GM15510 (cell line): ENCODE measurements around the gene RNF183.

ENCODE experiments used
- POLR2A ChIP-seq: IDR thresholded peaks from 3 replicates; pipeline ENCODE4 v1.6.1; 2011; ENCODE audit warnings: borderline replicate concordance; ENCODE audit not compliant: insufficient read length; ENCODE audit errors: extremely low read depth

The RNF183 gene

DNA sequence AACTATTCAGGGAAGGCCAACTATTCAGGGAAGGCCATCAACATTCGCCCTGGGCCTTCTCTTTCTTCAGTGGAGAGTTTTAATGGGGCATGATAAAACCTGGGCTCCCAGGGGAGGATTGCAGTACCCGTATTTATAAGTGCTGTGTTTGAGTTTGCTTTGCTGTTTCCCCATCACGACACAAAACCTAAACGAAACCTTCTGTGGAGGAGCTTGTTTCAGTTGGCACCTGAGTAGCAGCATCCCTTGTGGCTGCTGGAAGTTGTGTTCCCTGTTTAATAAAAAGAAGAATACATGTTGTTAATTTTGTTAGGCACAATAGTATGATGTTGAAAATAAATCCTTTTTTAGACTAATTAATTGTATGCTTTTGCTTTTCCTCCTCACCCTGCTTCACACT is 28.6 kb upstream of the RNF183 start:
- TF ChIP-seq POLR2A: no peak

DNA sequence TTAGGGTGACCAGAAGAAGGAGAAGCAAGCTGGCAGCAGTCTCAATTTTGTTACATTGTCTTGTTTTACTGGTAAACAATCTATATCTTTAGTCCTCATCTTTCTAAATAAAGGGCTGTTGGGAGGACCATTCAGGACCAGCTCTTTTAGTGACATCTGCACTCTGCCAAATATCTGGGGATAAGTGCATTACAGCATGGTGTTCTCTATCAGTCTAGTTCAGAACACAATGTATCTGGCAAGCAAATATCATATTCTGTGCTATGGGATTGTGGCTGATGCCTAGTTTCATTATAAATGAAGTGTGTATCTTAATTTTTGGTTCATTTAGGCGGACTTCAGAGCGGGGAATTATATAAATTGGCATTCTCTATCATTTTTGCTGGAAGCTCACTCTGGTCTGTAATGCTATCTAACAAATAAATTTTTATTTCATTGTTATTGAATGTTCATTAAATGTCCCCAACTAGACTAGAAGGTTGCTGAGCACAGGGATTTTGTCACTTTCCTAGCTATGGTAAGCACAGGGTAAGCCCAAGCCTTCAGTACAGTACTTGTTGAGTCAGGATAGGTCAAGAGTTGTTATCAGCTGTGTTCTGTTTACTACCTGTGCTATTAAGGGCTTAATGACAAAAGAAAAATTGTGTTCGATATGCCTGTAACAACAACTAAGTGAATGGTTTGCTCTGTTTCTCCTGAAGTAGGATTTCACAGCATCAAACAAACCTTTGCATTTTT is 25.0 kb upstream of the RNF183 start:
- TF ChIP-seq POLR2A: no peak

DNA sequence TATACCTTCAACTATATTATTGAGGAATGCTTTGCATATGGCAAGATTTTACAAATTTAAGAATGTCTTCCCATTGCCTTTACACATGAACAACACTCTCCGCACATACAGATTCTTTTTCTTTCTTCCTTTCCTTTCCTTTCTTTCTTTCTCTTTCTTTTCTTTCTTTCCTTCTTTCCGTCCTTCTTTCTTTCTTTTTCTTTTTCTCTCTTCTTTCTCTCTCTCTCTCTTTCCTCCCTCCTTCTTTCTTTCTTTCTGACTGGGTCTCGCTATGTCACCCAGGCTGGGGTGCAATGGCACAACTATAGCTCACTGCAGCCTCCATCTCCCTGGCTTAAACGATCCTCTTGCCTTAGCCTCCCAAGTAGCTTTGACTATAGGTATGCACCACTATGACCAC is 23.1 kb upstream of the RNF183 start:
- no peak for TF ChIP-seq POLR2A

DNA sequence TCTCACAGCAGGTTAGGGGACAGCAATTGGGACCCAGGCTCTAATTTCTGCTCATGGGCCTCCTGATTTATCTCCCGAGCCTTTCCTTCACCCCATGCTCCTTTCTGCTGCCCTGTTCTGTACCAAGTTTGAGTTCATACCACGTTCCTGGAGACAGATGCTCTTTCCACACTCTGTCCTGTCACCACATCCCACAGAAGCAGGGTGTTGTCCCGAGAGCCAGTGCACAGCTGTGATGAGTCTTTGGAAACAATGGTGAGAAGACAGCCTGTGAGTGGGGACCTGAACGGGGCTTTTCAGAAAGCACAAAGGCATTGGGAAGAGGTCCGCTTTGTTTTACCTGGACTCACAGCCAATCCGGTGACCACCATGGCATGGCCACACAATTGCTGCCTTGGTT is 19.5 kb upstream of the RNF183 start:
- TF ChIP-seq POLR2A: no peak

DNA sequence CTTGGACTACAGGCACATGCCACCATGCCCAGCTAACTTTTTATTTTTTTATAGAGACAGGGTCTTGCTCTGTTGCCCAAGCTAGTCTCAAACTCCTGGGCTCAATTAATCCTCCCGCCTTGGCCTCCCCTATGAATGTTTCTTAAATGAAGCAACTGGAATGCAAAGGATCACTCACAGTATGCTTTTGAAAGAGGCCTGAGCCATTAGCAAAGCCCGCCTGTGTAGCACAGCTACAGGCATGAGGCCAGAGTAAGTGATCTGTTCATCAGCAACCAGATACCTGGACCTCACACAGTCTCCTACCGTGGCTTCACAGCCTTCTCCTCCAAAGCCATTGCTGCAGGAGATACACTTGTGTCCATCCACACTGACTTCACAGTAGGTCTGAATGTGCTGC is 16.9 kb upstream of the RNF183 start:
- no peak for TF ChIP-seq POLR2A

DNA sequence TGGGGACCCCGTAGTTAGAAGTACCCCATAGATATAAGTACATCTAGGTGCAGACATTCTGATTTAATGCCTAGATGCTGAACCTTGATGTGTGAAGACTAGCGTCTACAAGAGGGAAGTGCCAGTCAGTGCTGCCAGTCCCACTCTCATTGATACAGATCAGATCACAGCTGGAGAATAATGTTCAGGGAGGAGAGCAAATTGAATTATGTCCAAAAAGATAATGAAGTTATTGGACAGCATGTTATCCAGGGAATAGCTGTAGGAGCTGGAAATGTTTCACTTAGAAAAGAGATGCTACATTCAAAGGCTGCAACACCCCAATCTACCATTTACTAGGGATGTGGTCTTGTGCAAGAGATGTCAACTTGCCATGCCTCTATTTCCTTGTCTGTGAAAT is 15.9 kb upstream of the RNF183 start:
- no peak for TF ChIP-seq POLR2A

DNA sequence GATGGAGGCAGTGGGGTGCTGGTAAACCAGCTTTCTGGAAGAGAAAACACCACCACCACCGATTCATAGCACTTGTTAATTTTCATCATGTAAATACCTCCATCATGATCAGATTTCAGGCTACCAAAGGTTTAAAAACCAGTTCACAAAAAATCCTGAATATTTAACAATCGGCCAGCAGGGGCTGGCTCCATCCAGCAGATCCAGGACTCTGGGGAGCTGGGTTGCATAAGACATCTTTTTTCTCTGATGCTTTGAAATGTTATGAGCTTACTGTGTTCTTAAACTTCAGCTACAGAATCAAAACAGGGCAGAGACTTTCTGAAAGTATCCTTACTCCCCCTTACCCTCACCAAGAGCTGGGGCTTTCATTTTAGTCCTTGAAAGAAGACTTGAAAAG is 14.6 kb upstream of the RNF183 start:
- no peak for TF ChIP-seq POLR2A

DNA sequence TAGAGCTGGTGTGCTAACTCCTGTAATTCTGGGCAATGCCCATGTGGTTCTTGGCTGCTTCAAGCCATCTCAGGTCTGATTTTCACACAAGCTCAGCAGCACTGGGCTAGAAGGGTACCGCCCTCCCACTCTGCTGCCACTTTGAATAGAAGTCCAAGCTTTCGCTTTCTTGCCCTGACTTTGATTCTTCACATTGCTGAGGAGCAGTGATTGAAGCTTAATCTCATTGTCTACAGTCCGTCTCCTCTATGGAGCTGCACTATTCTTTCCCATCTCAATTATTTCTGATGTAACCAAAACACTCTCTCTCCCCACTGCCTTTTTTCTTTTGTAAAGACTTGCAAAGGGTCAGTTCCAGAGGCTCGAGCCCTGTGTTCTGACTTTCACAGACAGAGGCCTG is 12.9 kb upstream of the RNF183 start:
- no peak for TF ChIP-seq POLR2A

DNA sequence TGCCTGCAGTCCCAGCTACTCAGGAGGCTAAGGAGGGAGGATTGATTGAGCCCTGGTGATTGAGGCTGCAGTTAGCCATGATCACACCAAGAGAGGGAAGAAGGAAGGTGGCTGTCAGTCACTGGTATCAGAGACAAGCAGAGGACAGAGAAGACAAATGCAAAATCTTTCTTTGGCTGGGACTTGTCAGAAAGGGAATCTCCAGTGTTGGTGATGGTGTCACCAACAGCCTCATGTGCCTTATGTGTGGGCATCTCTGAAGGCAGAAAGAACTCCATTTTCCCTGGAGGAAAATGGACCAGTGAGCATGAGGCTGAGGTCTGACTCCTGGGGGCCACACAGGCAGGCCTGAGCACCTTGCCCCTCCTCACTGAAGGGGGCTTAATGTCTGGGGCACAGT is 12.1 kb upstream of the RNF183 start:
- no peak for TF ChIP-seq POLR2A

DNA sequence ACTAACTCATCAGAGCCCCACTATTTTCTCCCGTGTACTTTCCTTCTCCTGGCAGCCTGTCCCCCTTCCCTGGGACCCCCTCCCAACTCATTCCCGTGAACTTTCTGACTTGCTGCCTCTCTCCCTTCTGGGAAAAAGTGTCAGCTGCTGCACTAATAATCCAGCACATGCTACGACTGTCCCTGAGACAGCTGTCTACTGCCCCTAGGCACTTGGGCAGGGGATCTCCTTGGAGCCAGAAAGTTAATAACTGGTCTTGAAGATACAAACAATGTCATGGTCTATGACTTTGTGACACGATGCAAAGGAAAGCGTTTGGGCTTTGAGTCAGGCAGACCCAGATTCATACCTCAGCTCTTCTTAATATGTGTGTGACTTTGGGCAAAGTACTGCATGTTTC is 10.1 kb upstream of the RNF183 start:
- no peak for TF ChIP-seq POLR2A

DNA sequence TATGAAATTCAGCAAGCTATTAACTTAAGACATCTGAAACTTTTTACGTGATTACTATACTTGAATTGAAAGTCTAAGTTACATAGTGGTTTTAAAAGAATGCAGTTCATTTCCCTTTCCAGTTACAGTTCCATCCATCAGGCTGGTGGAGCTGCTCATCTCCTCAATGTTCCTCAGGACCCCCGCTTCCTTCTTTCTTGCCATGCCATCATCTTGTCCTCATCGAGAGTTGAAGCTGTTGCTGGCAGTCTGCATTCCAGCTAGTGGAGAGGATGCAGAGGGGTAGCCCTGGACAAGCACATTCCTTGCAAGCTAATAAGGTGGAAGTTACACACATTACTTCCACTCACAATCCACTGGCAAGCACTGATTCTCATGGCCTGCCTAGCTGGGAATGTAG is 8.8 kb upstream of the RNF183 start:
- TF ChIP-seq POLR2A: no peak

DNA sequence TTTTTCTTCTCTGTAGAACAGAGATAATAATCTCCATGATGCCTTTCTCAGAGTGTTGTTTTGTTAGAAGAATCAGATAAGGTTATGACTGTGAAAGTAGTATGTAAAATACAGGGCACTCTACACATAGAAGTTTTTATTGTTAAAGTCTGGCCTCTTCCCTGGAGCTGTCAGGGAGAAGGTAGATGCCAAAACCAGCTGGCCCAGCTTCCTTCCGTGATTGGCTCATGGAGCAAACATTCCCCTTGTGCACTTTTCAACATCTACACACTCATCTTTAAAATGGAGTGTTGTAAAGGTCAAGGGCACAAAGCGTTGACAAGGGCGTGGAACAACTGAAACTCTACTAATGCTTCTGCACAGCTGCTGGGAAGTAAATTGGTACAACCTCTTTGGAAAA is 7.4 kb upstream of the RNF183 start:
- no peak for TF ChIP-seq POLR2A

DNA sequence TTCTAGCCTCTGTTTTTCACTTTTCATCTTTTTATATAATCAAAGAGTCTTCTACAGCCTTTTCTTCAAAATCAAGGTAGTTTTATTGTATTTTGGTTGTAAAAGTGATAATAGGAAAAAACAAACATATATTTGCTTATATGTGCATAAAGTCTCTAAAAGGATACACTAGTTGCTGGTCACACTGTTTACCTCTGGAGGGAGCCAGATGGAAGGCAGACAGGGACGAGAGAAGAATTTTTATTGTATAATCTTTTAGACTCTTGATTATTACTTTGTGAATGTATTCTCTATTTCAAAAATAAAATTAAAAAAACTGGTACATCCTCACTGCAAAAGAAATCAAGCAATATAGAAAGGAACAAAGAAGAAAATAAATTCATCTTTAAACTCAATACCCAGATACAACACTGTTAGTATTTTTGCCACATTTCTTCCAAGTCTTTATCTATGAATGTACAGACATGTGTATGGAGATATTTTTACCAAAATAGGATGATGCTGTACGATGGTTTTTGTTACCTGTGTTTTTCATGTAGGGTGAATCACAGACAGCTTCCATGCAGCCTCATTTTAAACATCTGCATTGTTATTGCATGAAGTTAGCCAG is 6.1 kb upstream of the RNF183 start:
- TF ChIP-seq POLR2A: no peak

DNA sequence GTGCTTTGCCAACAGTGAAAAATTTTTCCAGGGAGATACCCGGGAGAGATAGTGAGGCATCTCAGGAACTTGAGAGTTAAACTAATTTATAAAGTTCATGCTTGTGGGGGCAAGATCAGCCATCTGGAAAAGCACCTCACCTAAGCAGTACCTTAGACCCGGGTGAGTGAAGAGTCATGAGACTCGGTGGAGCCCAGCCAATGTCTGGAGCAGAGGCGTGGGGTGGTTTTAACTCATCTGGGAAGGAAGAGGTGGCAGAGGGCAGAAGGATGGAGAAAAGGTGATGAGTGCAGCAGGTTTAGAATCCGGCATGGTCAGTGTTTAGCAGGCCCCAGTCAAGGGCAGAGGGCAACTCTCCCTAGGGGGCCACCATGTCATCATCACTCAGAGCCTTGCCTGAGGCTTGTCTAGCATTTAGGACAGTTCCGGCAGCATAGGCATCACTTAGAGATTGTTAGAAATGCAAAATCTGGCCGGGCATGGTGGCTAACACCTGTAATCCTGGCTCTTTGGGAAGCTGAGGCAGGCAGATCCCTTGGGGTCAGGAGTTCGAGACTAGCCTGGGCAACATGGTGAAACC is 4.3 kb upstream of the RNF183 start:
- TF ChIP-seq POLR2A: no peak

DNA sequence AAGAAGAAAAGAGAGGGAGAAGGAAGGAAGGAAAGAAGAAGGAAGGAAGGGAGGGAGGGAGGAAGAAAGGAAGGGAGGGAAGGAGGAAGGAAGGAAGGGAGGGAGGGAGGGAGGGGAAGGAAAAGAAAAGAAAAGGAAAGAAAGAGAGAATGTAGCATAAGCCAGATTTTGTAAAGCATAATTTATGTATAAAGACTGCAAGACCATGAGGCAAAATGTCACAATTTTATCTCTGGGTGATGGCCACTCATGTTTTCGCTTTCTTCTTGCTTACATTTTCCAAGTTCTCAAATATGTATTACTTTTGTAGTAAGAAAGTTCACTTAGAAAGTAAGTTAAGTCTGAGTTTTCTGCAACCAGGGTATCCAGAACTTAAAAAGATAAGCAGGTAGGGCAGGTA is 3.4 kb upstream of the RNF183 start:
- TF ChIP-seq POLR2A: no peak

DNA sequence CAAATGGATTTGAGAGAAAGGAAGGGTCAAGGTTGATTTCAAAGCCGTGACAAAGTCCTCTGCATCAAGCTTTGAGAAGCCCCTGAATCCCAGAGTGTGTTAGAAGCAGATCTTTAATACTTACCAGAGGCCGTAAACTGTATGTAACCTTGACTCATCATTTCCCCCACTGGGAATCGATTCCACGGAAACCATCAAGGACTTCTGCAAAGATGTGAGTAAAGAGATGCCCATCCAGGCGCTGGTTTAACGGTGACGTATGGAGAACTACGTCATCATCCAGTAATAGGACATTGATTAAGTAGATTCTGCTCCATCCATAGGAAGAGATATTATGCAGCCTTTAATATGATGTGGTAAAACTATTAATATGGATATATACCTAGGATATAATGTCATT is 1.6 kb downstream of the RNF183 start:
- TF ChIP-seq POLR2A: no peak
